Mucosa of gallbladder (tissue), 1 donor: ENCODE measurements around the gene SSX2IP. TPM values are rescaled to one million over a fixed set of nuclear protein-coding genes. Genes with fewer than 3 reads are reported as not detected.
"Not testable (repeated sequence)": the region's sequence is repeated elsewhere in the genome, so short reads cannot be mapped to it uniquely, and the experiment has no call there.

ENCODE experiments used
- DNase-seq: peaks from one replicate; pipeline ENCODE4 v3.0.0-alpha.2; 2020; ENCODE audit warnings: low spot score
- total RNA-seq: library from RNA; stranded (reverse); gene quantifications from one replicate; pipeline ENCODE4 v1.2.1, GENCODE V29; 2021
- donor health status: DM: no; HTN: no; CAD: no.

Gene SSX2IP
- total RNA-seq, 1 donor from 2014 or later = 22.3 TPM

DNA sequence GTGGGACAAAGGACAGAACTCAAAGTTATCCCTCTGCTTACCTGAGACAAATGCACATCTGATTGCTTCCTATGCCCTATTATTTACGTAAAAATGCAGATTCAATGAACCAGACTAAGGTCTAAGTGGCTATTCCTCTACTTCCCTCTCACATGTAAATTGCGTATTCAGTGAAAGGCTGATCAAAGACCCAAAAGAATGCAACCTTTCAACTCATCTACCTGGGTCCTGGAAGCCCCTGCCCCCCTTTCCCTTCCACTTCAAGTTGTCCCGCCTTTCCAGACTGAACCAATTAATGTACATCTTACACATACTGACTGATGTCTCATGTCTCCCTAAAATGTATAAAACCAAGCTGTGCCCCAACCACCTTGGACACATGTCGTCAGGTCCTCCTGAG lies 14.6 kb downstream of the SSX2IP start:
- DNase-seq = no peak

DNA sequence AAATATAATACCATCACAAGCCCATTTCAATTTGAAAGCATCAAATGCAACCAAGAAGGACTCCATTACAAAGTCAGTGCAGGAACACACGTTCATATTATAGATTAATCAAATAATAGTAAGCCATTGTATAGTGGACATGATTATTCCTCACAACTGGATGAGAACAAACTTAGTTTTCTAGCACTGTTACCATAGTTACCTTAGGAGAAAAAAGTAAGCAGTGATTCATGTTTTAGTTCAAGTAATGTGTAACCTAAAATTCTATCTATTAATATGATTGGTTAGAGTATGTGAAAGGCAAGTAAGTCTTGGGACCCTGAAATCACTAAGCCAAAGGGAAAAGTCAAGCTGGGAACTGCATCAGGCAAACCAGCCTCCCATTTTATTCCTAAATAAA lies 15.2 kb downstream of the SSX2IP start:
- no peak for DNase-seq

DNA sequence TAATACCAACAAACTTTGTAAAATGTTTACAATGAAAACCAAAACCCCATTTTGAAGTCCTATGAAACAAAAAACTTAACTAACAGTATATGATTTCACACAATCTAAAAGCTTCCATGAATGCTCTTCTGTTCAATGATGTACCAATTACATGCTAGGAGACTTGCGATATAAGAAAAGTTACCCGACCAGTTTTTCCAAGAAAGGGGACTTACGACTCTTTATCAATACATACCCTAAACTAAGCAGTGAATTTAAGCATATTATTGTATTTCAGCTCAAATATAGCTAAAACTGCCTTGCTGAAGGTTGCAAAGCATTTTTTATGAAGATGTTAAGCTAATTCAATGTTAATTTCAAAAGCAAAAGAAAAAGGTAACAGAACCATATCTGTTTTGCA lies 15.6 kb downstream of the SSX2IP start:
- no peak for DNase-seq

DNA sequence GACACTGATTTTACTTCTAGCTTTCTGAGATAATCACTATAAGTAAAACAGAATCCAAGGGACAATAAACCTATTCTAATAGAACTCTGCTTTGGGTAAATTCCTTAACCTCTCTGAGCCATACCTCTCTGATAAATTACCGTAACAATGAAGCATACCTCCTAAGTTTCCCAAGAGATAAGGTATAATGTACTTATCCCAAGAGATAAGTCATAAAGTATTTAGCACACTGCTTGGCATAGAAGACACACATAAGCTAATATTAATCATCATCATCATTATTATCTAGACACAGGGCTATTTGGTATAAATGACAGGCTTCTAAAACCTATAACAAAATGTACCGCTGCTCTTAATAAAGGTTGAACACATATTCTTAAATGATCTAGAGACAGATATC lies 16.2 kb downstream of the SSX2IP start:
- DNase-seq = no peak

DNA sequence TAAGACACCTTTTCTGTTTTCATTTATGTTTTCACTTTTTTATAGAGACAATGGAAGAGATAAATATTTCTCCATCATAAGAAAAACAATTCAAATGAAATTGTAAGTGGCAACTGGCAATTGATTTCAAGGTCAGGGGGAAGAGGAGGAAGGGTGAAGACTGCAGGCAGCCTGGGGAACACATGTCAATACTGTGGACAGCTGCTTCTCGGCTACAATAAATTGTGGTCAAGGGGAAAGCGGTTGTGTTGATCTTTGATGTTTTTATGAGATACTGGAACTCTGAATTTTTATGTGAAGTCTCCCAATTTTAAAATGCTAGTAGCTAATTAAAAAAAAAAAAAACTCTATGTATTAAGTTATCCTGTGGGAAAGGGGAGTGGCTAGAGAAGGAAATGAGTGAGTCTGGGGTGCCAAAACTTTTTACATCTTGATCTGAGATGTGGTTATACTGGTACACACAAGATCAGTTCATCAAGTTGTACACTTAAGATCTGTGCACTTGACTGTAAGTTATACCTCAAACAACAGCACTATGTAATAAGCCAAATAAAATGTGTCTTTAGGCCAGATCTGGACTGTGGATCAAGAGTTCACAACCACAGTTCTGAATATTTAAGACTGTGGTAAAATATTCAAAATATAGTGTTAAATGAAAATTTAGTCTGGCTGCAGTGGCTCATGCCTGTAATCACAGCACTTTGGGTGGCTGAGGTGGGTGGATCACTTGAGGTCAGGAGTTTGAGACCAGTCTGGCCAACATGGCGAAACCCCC lies 18.0 kb downstream of the SSX2IP start:
- no peak for DNase-seq

DNA sequence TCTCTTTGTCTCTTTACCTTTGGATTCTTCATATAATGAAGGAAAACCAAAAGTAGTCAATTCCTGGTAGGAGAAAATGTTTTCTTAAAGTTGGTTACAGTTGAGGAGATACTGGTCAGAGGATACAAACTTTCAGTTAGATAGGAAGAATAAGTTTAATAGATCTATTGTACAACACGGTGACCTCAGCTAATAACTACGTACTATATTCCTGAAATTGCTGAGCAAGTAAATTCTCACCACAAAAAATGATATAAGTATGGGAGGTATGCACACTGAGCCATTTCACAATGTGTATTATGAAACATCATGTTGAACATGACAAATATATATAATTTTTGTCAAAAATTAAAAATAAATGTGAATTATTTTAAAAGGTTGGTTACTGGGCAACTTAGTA lies 20.4 kb downstream of the SSX2IP start:
- no peak for DNase-seq

DNA sequence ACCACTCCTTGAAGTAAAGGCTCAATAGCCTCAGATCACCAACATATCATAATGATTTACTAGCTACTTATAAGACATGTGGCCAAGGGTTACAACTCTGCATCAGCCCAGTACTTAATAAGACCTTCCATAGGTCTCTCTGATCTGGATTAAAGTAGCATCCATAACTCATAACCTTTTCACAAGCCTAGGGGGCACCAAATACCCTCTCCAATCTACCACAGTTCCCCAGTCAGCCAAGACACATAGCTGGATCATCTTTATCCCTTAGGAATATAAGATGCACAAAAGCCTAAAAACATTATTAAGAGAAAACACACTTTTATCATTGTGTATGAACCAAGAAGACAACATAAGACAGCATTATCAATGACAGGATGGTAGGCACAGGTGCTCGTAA lies 22.1 kb downstream of the SSX2IP start:
- no peak for DNase-seq

DNA sequence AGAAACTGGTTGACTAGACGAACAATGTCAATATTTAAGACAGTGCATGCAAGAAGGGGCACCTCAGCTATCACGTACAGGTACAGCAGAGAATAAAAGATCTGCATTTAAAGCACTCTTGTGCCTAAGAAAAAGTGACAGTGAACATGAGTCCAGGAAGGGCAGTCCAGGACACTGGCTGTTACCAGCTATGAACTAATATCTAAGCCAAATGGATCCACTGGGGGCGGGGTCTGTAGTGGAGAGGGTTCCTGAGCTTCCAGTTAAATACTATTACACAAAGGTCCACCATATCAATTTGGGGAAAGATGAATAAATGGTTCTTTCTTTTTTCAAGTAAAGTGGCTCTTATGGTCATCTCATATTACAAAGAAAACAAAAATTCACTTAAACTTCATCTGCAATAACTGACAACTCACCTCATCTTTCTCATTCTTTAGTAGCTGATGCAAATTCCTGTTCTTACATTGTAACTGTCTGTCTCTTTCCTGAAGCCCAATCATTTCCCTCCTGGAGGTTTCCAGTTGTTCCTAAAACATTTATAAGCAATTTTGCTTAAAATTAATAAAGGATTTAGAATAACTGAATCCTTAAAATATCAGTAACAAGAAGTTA lies 24.5 kb downstream of the SSX2IP start:
- no peak for DNase-seq

DNA sequence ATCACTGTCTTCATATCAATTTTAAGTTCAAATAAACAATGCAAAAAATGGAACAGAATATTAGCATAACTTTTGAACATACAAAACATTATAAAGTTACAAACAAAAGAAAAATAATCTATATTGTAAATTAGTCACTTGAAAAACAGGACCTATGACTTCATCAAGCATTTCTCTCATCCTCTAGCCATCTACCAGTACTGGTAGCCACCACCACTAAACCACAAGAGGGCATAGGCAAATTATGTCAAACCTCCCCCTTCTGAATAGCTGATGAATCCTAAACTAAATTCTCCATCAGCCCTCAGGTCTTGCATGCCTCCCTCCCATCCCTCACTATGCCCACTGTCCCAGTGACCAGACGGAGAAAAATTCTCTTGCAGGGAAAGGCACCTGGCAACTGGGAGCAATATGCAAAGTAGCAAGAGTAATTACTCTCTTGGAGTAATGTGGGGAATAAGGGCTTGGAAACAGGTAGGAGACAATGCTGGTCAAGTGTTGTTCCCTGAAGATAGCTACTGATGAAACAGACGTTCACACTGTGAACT lies 37.1 kb downstream of the SSX2IP start:
- DNase-seq = no peak

DNA sequence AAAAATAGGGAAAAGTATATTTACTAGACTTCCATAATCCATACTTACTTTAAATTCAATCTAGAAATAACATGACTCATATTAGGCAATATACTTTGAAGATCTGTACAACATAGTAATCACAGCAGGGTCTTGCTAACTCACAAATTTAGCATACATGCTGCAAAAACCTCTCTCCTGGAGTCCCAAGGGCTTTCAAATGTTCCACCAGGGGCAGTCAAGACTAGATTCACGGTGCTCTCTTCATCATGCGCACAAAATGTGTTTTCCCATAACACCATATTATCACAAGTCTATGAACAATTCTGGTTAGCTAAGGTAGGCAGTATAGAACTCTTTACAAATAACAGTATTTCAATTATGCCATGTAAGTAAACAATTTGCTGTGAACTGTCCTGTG lies 45.8 kb downstream of the SSX2IP start:
- DNase-seq = no peak

DNA sequence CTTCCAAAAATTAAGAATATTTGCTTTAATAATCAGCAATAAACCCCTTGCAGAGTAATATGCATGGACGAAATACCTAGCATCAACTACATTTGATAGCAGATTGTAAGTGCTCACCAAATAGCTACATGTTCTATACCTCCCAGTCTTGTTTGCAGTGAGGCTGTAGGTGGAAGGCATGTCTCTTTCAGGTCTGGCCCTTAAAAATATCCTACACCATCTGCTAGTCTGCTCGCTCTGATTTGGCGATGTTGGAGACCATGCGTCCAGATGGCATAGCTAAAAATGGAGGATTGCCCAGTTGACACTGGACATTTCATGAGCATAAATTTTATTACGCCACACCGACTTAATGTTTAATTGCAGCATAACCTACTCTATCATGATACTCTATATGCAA lies 47.1 kb downstream of the SSX2IP start:
- no peak for DNase-seq

DNA sequence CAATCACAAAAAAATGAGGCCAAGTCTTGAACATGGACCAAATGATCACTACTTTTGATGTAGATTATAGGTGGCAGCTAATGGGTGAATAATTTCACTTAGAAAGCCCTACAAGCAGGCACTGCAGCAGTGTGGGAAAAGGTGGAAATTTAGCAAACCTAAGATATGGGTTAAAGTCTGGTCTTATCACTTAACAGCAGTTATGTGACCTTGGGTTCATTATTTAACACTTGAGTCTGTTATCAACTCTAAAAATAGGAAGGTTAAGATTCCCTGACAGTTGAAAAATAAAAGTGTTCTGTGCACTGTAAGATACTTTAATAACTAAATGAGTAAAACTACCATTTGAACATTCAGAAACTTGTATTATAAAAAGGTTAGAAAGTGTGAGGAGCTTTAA lies 47.5 kb downstream of the SSX2IP start:
- no peak for DNase-seq

DNA sequence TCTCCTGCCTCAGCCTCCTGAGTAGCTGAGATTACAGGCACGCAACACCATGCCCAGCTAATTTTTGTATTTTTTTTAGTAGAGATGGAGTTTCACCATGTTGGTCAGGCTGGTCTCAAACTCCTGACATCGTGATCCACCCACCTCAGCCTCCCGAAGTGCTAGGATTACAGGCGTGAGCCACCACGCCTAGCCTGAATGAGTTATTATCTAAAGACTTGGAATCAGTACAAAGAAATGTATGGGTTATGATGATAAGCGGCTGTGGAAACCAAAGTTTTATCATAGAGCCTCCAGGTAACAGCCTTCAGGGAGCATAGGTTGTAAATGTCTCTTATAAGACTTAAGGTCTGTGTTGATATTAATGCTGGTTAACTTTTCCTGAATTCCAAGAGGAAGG lies 50.5 kb downstream of the SSX2IP start:
- not testable (repeated sequence) for DNase-seq

DNA sequence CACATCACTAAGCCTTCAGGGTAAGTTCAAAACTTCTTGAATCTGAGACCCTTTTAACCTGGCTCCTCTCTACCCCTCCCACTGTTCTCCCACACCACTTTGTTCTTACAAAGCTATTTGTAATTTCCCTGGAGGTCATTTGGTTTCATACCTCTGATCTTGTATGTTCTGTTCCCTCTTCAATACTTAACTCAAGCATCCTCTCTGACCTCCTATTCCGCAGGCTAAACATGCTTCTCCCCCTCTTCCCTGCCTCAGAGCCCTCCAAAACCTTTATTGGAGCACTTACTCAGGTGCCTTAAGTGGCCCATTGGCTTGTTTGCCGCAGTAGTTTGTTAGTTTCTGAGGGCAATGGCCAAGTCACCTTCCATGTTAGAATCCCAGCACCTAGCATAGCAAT lies 54.8 kb downstream of the SSX2IP start:
- DNase-seq = no peak

DNA sequence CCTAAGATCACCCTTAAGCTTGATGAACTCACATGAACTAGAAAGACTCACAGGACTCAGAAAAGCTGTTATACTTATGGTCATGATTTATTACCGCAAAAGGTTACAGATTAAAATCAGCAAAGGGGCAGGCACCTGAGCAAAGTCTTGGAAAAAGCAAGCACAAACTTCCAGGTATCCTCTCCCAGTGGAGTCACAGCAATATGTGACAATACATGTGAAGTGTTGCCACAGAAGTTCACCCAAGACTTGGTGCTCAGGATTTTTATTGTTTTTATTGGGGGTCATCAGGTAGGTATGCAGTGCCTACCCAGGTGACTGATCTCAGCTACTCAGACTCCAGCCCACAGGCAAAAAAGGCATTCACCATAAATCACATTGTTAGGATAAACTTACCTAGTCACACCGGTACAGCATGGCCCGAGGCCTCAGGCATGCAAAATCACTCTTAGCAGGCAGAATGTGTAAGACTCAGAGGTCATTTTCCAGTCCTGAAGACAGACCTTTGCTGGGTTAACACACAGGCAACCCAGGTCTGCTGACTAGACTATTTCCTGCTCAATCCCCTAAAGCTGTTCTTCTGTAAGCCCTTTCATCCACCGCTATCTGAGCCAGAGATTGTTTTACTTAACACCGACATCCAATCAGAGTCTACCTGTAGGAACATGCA lies 55.6 kb downstream of the SSX2IP start:
- no peak for DNase-seq

DNA sequence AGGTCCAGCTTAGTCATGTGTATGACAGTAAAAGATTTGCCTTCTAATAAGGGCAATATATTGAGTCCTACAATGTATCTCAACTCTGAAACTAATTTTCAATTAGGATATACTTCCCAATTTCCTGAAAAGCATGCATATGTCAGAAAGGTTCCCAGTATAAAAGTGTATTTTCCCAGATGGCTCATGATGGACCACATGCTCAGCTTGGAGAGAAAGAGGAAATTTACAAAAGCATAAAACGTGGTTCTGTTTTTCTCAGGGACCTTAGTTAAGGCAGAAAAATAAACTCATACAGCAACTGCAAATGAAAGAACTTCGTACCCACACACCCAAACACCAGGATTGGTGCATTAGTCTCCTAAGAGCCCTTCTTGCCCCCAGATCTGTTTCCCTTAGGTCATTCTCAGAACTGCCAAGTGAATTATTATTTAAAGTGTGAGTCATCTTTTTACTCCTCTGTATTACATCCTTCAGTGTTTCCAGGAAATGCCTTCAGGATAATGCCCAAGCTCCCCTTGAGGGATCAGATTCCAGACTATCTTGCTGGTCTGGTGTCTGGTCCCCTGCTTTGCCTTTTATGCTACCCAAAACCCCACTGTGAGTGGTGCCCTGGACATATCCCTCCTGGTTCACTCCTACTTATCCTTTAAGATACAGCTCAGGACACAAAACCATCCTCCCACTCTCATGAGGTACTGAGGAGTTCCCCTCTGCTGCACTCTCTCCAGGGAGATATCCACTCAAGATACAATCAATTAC lies 57.4 kb downstream of the SSX2IP start:
- peak; percentile 31 for DNase-seq

DNA sequence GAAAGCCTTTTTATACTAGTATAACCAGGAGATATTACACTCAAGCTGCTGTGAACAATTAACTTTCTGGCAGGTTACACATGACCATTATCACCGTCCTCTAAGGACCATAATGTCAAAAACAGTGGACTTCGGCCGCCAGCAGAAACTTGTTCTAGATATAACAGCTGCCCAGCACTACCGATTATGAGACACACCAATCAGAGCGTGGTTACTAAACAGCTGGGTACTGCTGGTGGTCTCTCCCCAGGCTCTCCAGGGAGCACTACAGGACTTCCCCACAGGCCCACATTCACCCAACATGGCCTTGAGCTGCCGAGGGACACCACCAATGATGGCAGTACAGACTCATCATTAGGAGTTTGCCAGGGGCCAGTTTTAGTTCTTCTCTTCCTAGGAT lies 58.1 kb downstream of the SSX2IP start:
- DNase-seq = no peak

DNA sequence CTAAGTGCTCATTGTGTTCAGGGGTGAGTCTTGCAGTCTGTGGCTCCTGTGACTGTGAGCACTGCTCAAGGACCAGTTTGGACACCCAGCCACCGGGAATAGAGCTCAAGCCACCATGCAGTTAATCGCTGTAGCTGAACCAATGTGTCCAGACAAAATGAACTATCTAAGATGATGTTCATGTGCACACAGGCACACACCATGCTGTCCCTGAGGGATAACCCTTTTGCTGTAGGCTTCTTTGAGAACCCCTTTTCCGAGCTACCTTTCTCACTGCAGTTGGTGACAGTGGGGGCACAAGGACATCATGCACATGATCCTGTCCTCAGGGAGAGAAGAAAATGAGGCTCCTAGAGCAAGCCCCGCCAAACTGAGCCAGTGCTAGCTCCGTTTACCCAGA lies 65.4 kb downstream of the SSX2IP start:
- DNase-seq = no peak

DNA sequence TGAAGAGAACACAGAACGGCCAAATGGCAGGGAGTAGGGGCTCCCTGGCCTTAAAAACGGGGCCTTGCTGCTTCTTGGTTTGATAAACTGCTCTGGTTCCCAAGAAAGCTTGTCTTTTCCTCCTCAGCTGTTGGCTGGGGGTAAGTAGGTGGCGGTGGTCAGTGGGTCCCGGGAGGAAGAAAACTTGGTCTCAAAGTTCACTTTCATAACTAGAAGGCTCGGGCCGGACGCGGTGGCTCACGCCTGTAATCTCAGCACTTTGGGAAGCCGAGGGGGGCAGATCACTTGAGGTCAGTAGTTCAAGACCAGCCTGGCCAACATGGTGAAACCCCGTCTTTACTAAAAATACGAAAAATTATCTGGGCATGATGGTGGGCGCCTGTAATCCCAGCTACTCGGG lies 68.7 kb downstream of the SSX2IP start:
- DNase-seq = no peak

DNA sequence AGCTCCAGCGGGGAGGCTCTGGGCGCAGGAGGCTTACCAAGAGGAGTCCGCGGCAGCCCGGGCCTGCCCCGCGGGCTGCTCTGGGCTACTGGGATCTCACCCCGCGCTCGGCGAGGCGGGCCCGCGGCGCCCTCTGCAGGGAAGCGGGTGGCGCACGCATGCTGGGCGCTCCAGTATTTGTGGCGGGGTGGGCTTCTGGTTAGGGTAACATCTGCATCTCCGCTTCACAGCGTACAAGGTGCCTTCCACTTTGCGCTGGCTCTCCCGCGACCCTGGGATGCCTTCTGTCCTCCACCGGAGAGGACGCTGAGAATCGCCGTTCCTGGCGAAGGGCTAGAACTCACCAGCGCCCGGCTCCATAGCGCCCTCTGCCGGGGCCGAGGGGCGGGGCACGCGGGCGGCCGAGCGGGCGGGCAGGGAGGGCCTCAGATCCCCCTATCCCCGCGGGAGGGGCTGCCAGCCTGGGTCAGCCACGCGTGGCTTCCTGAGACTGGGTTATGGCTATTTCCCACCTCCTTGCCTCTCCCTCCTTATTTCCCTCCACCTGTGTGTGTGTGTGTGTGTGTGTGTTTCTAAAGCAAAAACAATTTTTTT lies 69.4 kb downstream of the SSX2IP start:
- DNase-seq = peak; percentile 73

DNA sequence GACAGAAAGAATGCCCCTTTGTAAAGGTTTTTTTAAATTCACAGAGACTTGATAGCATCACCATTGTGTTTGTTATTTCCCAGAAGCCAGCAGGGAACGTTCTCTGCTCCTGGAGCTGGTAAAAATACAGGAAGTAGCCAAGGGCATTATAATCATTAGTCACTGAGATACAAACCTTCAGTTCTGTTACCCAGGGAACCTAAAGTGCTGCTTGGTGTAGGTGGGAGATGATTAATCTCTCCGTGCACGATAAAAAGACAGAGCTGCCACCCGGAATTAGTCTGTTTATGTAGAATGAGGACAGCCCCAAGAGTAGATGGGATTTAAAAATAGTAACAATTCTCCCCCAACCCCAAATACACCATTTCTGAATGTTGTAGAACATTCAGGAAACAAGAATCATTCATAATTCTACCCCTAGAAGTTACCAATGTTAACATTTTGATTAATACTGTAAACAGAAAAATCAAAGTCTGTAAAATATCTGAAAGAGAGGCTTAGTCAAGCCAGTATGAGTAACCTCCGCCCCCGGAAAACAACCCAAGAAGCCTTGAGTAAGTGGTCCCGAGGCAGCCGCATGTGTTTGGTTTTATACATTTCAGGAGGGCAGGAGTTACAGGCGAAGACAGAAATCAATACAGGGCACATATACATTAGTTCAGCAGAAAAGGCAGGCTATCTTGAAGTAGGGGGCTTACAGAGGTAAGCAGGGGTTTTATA lies 70.7 kb downstream of the SSX2IP start:
- DNase-seq = no peak
